Measurements from ENCODE around the gene CAMKMT.

- no peak for TF ChIP-seq CTCF (IDR thresholded peaks at IDR 0.05 in 8 of 11, conservative IDR thresholded peaks at IDR 0.05 in 3 of 11)
- TF ChIP-seq POLR2A (IDR thresholded peaks at IDR 0.05) = no peak
- TF ChIP-seq POLR2AphosphoS5 (IDR thresholded peaks at IDR 0.05) = no peak
These were observed 423.7 kb downstream of the CAMKMT start for GRCh38 chr2:44785433-44785832.

Measured in spleen (tissue), 7 donors.